GM23338 (cell line): ENCODE data around the gene PREP. TPM values are rescaled to one million over a fixed set of nuclear protein-coding genes. Genes with fewer than 3 reads are reported as not detected.

Source experiments
- ATAC-seq: fragments of 200-7000 bp; cut with Tn5 transposase; 3 replicates; pipeline ENCODE4 v1.9.1; 2020
- DNase-seq: peaks from one replicate; pipeline ENCODE4 v3.0.0-alpha.2; 2015; ENCODE audit warnings: low spot score
- H2AFZ ChIP-seq: fragments of 200-600 bp; sonication (generic); 2 replicates; pipeline ENCODE4 v1.8.0; 2016; ENCODE audit warnings: antibody characterized with exemption, mild to moderate bottlenecking, moderate library complexity
- H3F3A ChIP-seq: fragments of 200-600 bp; sonication (generic); replicated peaks from 2 replicates; pipeline ENCODE4 v1.8.0; 2017; ENCODE audit warnings: antibody characterized with exemption, mixed run types, low read depth
- H3K27ac ChIP-seq: fragments of 200-600 bp; sonication (generic); 2 replicates; pipeline ENCODE4 v1.6.1; 2016; ENCODE audit warnings: low read depth
- H3K27me3 ChIP-seq: fragments of 200-600 bp; sonication (generic); 2 replicates; pipeline ENCODE4 v1.8.0; 2016; ENCODE audit warnings: mild to moderate bottlenecking, mixed run types, moderate library complexity; ENCODE audit not compliant: insufficient read depth
- H3K36me3 ChIP-seq: fragments of 200-600 bp; sonication (generic); 2 replicates; pipeline ENCODE4 v1.8.0; 2016; ENCODE audit warnings: mild to moderate bottlenecking; ENCODE audit not compliant: insufficient read depth
- H3K4me1 ChIP-seq: fragments of 200-600 bp; sonication (generic); 2 replicates; pipeline ENCODE4 v1.8.0; 2016; ENCODE audit warnings: mild to moderate bottlenecking, moderate library complexity; ENCODE audit not compliant: insufficient read depth
- H3K4me2 ChIP-seq: fragments of 200-600 bp; sonication (generic); 2 replicates; pipeline ENCODE4 v1.7.1; 2017; ENCODE audit warnings: mixed run types
- H3K4me3 ChIP-seq: fragments of 200-600 bp; sonication (generic); 2 replicates; pipeline ENCODE4 v1.6.1; 2016; ENCODE audit warnings: mixed run types
- H3K79me2 ChIP-seq: fragments of 200-600 bp; sonication (generic); replicated peaks from 2 replicates; pipeline ENCODE4 v1.8.0; 2017; ENCODE audit warnings: mild to moderate bottlenecking; ENCODE audit not compliant: insufficient read depth
- H3K9me2 ChIP-seq: fragments of 200-600 bp; sonication (generic); 2 replicates; pipeline ENCODE4 v1.8.0; 2017; ENCODE audit not compliant: insufficient read depth
- H4K20me1 ChIP-seq: fragments of 200-600 bp; sonication (generic); replicated peaks from 2 replicates; pipeline ENCODE4 v1.8.0; 2017; ENCODE audit warnings: mild to moderate bottlenecking; ENCODE audit not compliant: insufficient read depth
- H3K27ac Mint-ChIP-seq: 2 replicates; pipeline ENCODE4 v1.8.0; 2020; ENCODE audit warnings: inconsistent platforms, mild to moderate bottlenecking, moderate library complexity, mixed read lengths
- H3K27me3 Mint-ChIP-seq: 3 replicates; pipeline ENCODE4 v1.8.0; 2022; ENCODE audit warnings: low read depth, mild to moderate bottlenecking, moderate library complexity, mixed read lengths, inconsistent platforms; ENCODE audit not compliant: insufficient read depth, poor library complexity
- H3K36me3 Mint-ChIP-seq: 3 replicates; pipeline ENCODE4 v1.8.0; 2021; ENCODE audit warnings: low read depth, mild to moderate bottlenecking, inconsistent platforms, moderate library complexity, mixed read lengths
- H3K4me1 Mint-ChIP-seq: 3 replicates; pipeline ENCODE4 v1.8.0; 2020; ENCODE audit warnings: mild to moderate bottlenecking, inconsistent platforms, mixed read lengths
- H3K4me3 Mint-ChIP-seq: 3 replicates; pipeline ENCODE4 v1.8.0; 2021; ENCODE audit warnings: moderate library complexity, mild to moderate bottlenecking, inconsistent platforms, mixed read lengths
- H3K9me3 Mint-ChIP-seq: 3 replicates; pipeline ENCODE4 v1.8.0; 2020; ENCODE audit warnings: moderate library complexity, mild to moderate bottlenecking, inconsistent platforms, mixed read lengths
- CREB1 ChIP-seq: fragments of 250-450 bp; sonication (Bioruptor Pico); IDR thresholded peaks from 2 replicates; pipeline ENCODE4 v1.5.0; 2020; ENCODE audit warnings: low read depth, mild to moderate bottlenecking, moderate library complexity
- CTCF ChIP-seq, 2 experiments: fragments of 200-600 bp in 1 of 2; sonication (generic) in 1 of 2; conservative IDR thresholded peaks; 2 replicates each; pipeline versions ENCODE4 v1.5.1 to v1.6.1; 2016 to 2017; ENCODE audit warnings: antibody characterized with exemption in 2 of 2, low read depth in 2 of 2, mild to moderate bottlenecking in 2 of 2, moderate library complexity in 1 of 2
- EZH2 ChIP-seq: fragments of 200-600 bp; sonication (generic); IDR thresholded peaks from one replicate; pipeline ENCODE4 v1.8.0; 2017; ENCODE audit warnings: antibody characterized with exemption, mild to moderate bottlenecking, low read depth; ENCODE audit not compliant: unreplicated experiment
- EZH2phosphoT487 ChIP-seq: fragments of 200-600 bp; sonication (generic); IDR thresholded peaks from one replicate; pipeline ENCODE4 v1.8.1; 2018; ENCODE audit warnings: antibody characterized with exemption; ENCODE audit not compliant: unreplicated experiment
- JUNB ChIP-seq: IDR thresholded peaks from one replicate; pipeline ENCODE4 v1.6.1; 2016; ENCODE audit warnings: antibody characterized with exemption; ENCODE audit not compliant: unreplicated experiment
- NANOG ChIP-seq: IDR thresholded peaks from 2 replicates; pipeline ENCODE4 v1.6.1; 2016; ENCODE audit warnings: antibody characterized with exemption, borderline replicate concordance
- POLR2AphosphoS5 ChIP-seq: IDR thresholded peaks from 2 replicates; pipeline ENCODE4 v1.6.1; 2016; ENCODE audit warnings: antibody characterized with exemption, low read depth
- ZNF114 ChIP-seq: fragments of 250-450 bp; sonication (Bioruptor Pico); IDR thresholded peaks from 2 replicates; pipeline ENCODE4 v1.5.0; 2020; ENCODE audit warnings: mild to moderate bottlenecking, moderate library complexity
- ZNF331 ChIP-seq: fragments of 250-450 bp; sonication (Bioruptor Pico); IDR thresholded peaks from 2 replicates; pipeline ENCODE4 v1.5.0; 2020; ENCODE audit warnings: low read depth, mild to moderate bottlenecking, moderate library complexity
- ZNF462 ChIP-seq: fragments of 250-450 bp; sonication (Bioruptor Pico); IDR thresholded peaks from 2 replicates; pipeline ENCODE4 v1.5.0; 2020; ENCODE audit warnings: mild to moderate bottlenecking, moderate library complexity
- polyA plus RNA-seq: library from polyadenylated mRNA; unstranded; fragments of >200 nt; fragmentation: Nextera tagmentation; extraction: Ambion mirVana; gene quantifications from 2 replicates; pipeline ENCODE4 v1.2.1, GENCODE V29; 2016
- total RNA-seq: library from RNA; depleted of rRNA; stranded (reverse); fragments of >200 nt; shearing (Covaris generic); gene quantifications from 2 replicates; pipeline ENCODE4 v1.2.3, GENCODE V29; 2014
- TF ChIP-seq, protein P1 (sequence below): IDR thresholded peaks from 2 replicates; pipeline ENCODE4 v1.6.1; 2016; ENCODE audit warnings: antibody characterized with exemption
- TF ChIP-seq, protein P2 (sequence below): IDR thresholded peaks from one replicate; pipeline ENCODE4 v1.6.1; 2018; ENCODE audit warnings: antibody characterized with exemption; ENCODE audit not compliant: unreplicated experiment

The PREP gene
- total and polyA plus RNA-seq, 2 experiments from 2014 or later, result 28.5 to 52.7 TPM

DNA sequence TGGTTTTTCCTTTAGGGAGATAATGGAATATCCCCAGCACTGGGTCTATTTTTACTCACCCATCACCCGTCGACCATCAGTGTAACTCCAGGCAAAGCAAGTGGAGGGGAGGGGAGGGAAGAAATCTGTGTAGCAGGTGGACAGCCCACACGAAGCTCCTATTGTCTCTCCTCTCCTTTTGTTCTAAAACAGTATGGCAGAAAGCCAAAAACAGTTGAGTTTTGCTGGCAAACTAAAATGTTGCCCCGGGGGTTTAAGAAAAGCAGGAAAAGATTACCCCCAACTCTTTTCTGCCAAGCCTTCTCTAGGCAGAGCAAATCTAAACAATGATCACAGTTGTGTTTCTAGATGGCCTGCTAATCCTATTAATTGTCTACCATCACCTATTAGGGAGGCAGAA is 89.7 kb downstream of the PREP start:
- Histone ChIP-seq H3K9me2 (no peaks in the 10 kb centered on the region), H3K4me3 (no peak overlapping the region), H3K79me2 (no peaks in the 10 kb centered on the region), H3K36me3 (0 out of 2 replicates have a peak, but pooled peaks cover 4% of the 10 kb centered on the region), H3K27me3 (no peaks in the 10 kb centered on the region), H3F3A (no peaks in the 10 kb centered on the region), H3K27ac (no peak overlapping the region), H2AFZ (no peak overlapping the region), H3K4me1 (no peaks in the 10 kb centered on the region), H3K4me2 (no peak overlapping the region), H4K20me1 (no peaks in the 10 kb centered on the region)
- H3K4me3 Mint-ChIP-seq, result no peak overlapping the region
- TF ChIP-seq CREB1 (CRISPR knock-in tag) (no peak), ZNF331 (no peak), NANOG (no peak), EZH2 (no peak), ZNF462 (CRISPR knock-in tag) (no peak), ZNF114 (CRISPR knock-in tag) (no peak), JUNB (no peak), EZH2phosphoT487 (no peak), POLR2AphosphoS5 (no peak), CTCF (conservative IDR thresholded peaks at IDR 0.05; ENCODE audit: low read depth in 2 of 2) (no peak)
- TF ChIP-seq, protein P1, sequence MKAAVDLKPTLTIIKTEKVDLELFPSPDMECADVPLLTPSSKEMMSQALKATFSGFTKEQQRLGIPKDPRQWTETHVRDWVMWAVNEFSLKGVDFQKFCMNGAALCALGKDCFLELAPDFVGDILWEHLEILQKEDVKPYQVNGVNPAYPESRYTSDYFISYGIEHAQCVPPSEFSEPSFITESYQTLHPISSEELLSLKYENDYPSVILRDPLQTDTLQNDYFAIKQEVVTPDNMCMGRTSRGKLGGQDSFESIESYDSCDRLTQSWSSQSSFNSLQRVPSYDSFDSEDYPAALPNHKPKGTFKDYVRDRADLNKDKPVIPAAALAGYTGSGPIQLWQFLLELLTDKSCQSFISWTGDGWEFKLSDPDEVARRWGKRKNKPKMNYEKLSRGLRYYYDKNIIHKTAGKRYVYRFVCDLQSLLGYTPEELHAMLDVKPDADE, result no peak
- TF ChIP-seq, protein P2, sequence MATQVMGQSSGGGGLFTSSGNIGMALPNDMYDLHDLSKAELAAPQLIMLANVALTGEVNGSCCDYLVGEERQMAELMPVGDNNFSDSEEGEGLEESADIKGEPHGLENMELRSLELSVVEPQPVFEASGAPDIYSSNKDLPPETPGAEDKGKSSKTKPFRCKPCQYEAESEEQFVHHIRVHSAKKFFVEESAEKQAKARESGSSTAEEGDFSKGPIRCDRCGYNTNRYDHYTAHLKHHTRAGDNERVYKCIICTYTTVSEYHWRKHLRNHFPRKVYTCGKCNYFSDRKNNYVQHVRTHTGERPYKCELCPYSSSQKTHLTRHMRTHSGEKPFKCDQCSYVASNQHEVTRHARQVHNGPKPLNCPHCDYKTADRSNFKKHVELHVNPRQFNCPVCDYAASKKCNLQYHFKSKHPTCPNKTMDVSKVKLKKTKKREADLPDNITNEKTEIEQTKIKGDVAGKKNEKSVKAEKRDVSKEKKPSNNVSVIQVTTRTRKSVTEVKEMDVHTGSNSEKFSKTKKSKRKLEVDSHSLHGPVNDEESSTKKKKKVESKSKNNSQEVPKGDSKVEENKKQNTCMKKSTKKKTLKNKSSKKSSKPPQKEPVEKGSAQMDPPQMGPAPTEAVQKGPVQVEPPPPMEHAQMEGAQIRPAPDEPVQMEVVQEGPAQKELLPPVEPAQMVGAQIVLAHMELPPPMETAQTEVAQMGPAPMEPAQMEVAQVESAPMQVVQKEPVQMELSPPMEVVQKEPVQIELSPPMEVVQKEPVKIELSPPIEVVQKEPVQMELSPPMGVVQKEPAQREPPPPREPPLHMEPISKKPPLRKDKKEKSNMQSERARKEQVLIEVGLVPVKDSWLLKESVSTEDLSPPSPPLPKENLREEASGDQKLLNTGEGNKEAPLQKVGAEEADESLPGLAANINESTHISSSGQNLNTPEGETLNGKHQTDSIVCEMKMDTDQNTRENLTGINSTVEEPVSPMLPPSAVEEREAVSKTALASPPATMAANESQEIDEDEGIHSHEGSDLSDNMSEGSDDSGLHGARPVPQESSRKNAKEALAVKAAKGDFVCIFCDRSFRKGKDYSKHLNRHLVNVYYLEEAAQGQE, result no peak
- H3K27ac Mint-ChIP-seq, result no peak overlapping the region
- DNase-seq (no peak), ATAC-seq (no peak)
- peaks cover 8% of the 10 kb centered on the region; the same call in 2 of the 3 replicates for H3K36me3 Mint-ChIP-seq
- H3K4me1 Mint-ChIP-seq, result no peaks in the 10 kb centered on the region
- no peaks in the 10 kb centered on the region for H3K9me3 Mint-ChIP-seq
- no peaks in the 10 kb centered on the region for H3K27me3 Mint-ChIP-seq
